GM21360 (cell line): Measurements from ENCODE around the gene IP6K2.

Source experiments
- ATAC-seq: cut with Tn5 transposase; IDR thresholded peaks from one replicate; pipeline ENCODE4 v1.9.1; 2021; ENCODE audit warnings: mild to moderate bottlenecking, moderate library complexity; ENCODE audit not compliant: unreplicated experiment

Gene IP6K2

DNA sequence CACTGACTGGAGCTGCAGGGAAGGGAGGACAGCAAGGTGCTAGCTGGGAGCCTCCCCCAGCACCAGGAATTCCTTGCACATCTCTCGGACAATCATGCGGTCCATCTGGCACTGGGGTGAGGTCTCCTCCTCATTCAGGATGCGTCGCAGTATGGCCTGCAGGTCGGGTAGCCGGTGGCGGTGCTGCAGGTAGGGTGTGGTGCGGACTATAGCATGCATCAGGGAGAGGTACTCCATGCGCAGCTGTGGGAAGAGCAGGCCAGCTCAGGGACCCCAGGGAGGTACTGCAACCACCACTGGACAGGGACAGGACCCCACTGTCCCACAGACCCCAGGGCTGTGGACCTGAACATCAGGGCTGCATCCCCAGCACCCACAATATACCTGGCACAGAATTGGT is 42.5 kb downstream of the IP6K2 start:
- no peak for ATAC-seq

GRCh38 chr3:48672522-48672921 is 44.5 kb downstream of the IP6K2 start:
- ATAC-seq: no peak

DNA sequence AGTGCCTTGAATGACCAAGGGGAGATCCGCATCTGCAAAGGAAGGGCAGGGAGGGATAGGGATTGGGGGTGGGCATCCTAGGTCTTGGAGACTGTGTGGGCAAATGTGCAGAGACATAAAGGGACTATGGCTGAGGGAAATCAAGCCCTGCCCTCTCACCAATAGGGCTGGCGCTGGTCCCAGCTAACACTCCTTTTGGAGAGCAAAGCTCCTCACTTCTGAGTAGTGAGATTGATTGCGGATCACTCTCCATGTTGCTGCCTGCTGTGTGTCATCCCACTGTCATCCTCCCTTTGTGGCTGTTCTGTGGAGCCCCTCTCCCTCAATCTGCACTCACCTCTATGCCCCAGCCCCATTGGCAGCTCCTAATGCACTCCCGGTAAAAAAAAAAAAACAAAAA is 52.1 kb downstream of the IP6K2 start:
- ATAC-seq: no peak

- ATAC-seq: no peak
Measured at GRCh38 chr3:48664313-48664644, 52.7 kb downstream of the IP6K2 start.

GRCh38 chr3:48663489-48664312 is 53.3 kb downstream of the IP6K2 start:
- peak; percentile 81 for ATAC-seq

DNA sequence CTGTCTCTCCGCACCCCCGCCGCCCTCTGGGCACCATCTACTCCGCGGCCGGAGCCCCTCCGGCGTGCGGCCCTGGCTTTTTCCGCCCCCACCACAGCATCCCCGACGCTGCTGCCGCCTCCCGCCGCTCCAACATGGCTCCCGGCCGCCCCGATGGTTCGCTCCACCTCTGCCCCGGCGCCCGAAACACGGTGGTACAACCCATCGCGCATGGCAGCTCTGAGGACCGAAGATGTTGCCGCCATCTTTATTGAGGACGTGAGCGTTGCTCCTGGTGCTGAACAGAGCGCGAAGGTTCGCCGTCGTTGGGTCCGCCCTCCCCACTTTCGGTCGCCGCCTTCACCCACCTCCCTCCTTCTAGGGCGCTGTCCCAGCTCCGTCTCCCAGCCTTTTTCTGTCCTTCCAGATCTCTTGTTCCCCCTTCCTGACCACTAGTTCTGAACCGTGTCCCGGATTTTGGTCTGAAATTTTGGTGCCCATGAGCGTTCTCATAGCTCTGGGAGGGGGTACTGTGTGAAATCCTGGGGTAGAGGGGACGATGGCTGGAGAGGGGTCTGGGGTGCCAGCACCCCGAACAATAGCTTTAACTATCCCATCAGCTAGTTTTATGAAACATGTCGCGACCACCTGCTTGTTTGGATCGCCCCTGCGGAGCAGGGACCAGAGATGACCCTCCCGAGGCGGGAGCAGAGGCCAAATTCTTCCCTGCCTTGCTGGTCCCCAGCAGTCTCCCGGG is 54.1 kb downstream of the IP6K2 start, which contains the start of gene CELSR3:
Gene CELSR3, minus strand, starts transcription at position 134 of the 736 bp plus-strand sequence. CDS start 252 bp downstream, outside the sequence.
- no peak for ATAC-seq

- ATAC-seq: no peak
Measured at GRCh38 chr3:48662145-48662752, 54.8 kb downstream of the IP6K2 start.

GRCh38 chr3:48661501-48662144 is 55.4 kb downstream of the IP6K2 start:
- no peak for ATAC-seq

DNA sequence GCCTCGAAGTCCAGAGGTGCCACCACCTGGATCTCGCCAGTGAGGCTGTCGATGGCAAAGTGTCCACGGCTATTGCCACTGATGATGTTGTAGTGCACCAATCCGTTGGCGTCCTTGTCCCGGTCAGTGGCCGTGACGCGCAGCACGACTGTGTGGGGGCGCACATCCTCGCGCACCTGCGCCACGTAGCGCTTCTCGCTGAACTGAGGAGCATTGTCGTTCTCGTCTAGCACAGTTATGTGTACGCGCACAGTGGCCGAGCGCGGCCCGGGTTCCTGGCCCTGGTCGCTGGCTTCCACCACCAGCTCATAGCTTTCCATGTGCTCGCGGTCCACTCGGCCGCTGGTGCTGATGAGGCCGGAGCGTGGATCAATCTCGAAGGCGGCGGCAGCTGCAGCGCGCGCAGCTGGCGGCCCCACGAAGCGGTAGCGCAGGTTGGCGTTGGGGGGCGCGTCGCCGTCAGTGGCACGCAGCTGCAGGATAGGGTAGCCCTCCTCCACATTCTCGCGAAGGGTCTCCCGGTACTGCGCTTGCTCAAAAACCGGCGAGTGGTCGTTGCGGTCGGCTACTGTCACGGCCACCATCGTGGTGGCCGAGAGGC is 56.1 kb downstream of the IP6K2 start:
- no peak for ATAC-seq

DNA sequence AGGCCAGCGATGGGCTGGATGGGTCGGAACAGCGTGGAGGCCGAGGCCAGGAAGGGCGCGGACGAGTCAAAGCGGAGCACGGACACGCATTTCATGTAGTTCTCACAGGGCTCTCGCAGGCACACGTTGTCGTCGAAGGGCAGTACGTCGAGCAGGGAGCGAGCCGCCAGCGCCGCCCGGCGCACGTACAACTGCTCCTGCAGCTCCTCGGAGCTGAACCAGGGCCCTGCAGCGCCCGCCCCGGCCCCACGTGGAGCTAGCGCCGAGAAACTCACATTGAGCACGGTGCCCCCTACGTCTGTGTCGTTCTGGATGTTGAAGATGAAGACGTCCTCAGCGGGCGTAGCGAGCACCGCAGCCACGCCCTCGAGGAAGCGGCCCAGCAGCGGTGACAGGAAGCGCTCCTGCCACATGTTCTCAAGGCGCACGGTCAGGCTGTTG is 60.2 kb downstream of the IP6K2 start:
- ATAC-seq: no peak

GRCh38 chr3:48656061-48656840 is 60.8 kb downstream of the IP6K2 start:
- no peak for ATAC-seq

- ATAC-seq: no peak
Measured at GRCh38 chr3:48655606-48656005, 61.4 kb downstream of the IP6K2 start.

GRCh38 chr3:48655063-48655462 is 62.0 kb downstream of the IP6K2 start:
- ATAC-seq: no peak

- ATAC-seq: no peak
Measured at GRCh38 chr3:48652923-48653715, 63.9 kb downstream of the IP6K2 start.

GRCh38 chr3:48651771-48652170 is 65.2 kb downstream of the IP6K2 start:
- no peak for ATAC-seq

DNA sequence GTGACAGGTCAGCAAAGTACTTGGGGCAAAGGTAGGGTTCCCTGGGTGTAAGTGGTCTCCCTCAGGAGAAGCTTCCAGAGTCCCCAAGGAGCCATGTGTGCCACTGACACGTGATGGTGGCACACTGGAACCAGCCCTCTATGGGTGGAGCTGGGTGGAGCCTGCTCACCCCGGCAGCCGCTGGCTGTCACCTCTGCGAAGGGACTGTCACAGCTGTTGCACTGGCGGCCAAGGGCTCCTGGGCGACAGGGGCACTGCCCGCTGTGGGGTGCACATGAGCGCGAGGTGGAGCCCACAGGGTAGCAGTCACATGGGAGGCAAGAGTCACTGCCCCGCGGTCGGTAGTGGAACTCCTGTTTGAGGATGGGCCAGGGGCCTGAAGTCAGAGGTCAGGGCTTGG is 66.3 kb downstream of the IP6K2 start:
- ATAC-seq: no peak

- ATAC-seq: no peak
Measured at GRCh38 chr3:48648188-48648850, 68.7 kb downstream of the IP6K2 start.

GRCh38 chr3:48647714-48648113 is 69.3 kb downstream of the IP6K2 start:
- no peak for ATAC-seq
